SK-N-SH (cell line): ENCODE measurements around the gene DDX39B. TPM values are rescaled to one million over a fixed set of nuclear protein-coding genes. Genes with fewer than 3 reads are reported as not detected.

ENCODE experiments used
- CTCF ChIA-PET: fragments of 300-600, 350-600 bp; formaldehyde crosslinking; extraction: SDS; loops from one replicate; lab custom pipeline; 2021; lab: Yijun Ruan, JAX
- POLR2A ChIA-PET: fragments of 350-600 bp; sonication (Branson Sonifier 250); formaldehyde crosslinking; extraction: SDS; loops from one replicate; lab custom pipeline; 2020; ENCODE audit warnings: antibody characterized with exemption, inconsistent platforms; lab: Yijun Ruan, JAX
- DNase-seq: peaks from one replicate; pipeline ENCODE4 v3.0.0; 2012
- H2AFZ ChIP-seq: fragments of 200-600 bp; sonication (generic); 2 replicates; pipeline ENCODE4 v1.8.1; 2016; ENCODE audit warnings: antibody characterized with exemption, mild to moderate bottlenecking, low read depth
- H3F3A ChIP-seq: fragments of 200-600 bp; sonication (generic); replicated peaks from 2 replicates; pipeline ENCODE3; 2016; ENCODE audit warnings: antibody characterized with exemption, mild to moderate bottlenecking; ENCODE audit not compliant: insufficient read depth
- H3K27ac ChIP-seq, 2 experiments: fragments of 200-500 bp in 1 of 2; fragments of 200-600 bp in 1 of 2; sonication (Bioruptor generic) in 1 of 2; sonication (generic), shearing (Covaris generic) in 1 of 2; 2 replicates each; pipeline versions ENCODE4 v1.5.1 to v1.6.1; 2014 to 2016; ENCODE audit warnings: low read depth in 2 of 2, inconsistent platforms in 1 of 2, low read length in 1 of 2, mild to moderate bottlenecking in 1 of 2, mixed read lengths in 1 of 2
- H3K27me3 ChIP-seq: fragments of 200-600 bp; sonication (generic), shearing (Covaris generic); 2 replicates; pipeline ENCODE4 v1.6.1; 2016; ENCODE audit warnings: mixed run types; ENCODE audit not compliant: insufficient read depth
- H3K36me3 ChIP-seq, 2 experiments: fragments of 200-500 bp in 1 of 2; fragments of 200-600 bp in 1 of 2; sonication (Bioruptor generic) in 1 of 2; sonication (generic) in 1 of 2; replicated peaks in 1 of 2; 2 replicates each; pipeline versions ENCODE3 to v1.5.1; 2014 to 2016; ENCODE audit warnings: low read length in 1 of 2, mild to moderate bottlenecking in 1 of 2; ENCODE audit not compliant: insufficient read depth in 2 of 2, control insufficient read depth in 1 of 2
- H3K4me1 ChIP-seq, 2 experiments: fragments of 200-500 bp in 1 of 2; fragments of 200-600 bp in 1 of 2; sonication (Bioruptor generic) in 1 of 2; sonication (generic), shearing (Covaris generic) in 1 of 2; 2 replicates each; pipeline versions ENCODE4 v1.5.1 to v1.6.1; 2014 to 2016; ENCODE audit warnings: low read depth in 1 of 2, low read length in 1 of 2, mixed run types in 1 of 2; ENCODE audit not compliant: insufficient read depth in 2 of 2, control insufficient read depth in 1 of 2
- H3K4me2 ChIP-seq: fragments of 200-600 bp; sonication (generic), shearing (Covaris generic); 2 replicates; pipeline ENCODE4 v1.6.1; 2017; ENCODE audit warnings: mixed run types
- H3K4me3 ChIP-seq, 2 experiments: fragments of 200-500 bp in 1 of 2; fragments of 200-600 bp in 1 of 2; sonication (Bioruptor generic) in 1 of 2; sonication (generic), shearing (Covaris generic) in 1 of 2; 2 replicates each; pipeline versions ENCODE4 v1.5.1 to v1.8.1; 2014 to 2016; ENCODE audit warnings: low read depth in 2 of 2, inconsistent platforms in 1 of 2, low read length in 1 of 2, mild to moderate bottlenecking in 1 of 2, mixed read lengths in 1 of 2, moderate library complexity in 1 of 2
- H3K79me2 ChIP-seq: fragments of 200-600 bp; sonication (generic); 2 replicates; pipeline ENCODE4 v1.8.1; 2017; ENCODE audit warnings: mild to moderate bottlenecking; ENCODE audit not compliant: insufficient read depth
- H3K9ac ChIP-seq: fragments of 200-600 bp; sonication (generic); 2 replicates; pipeline ENCODE4 v1.6.1; 2017; ENCODE audit warnings: mixed run types
- H3K9me2 ChIP-seq: fragments of 200-600 bp; sonication (generic); 2 replicates; pipeline ENCODE4 v1.6.1; 2017; ENCODE audit warnings: mixed run types
- H3K9me3 ChIP-seq: fragments of 200-600 bp; sonication (generic); 2 replicates; pipeline ENCODE4 v1.6.1; 2017; ENCODE audit warnings: mixed run types, mild to moderate bottlenecking, moderate library complexity
- H4K20me1 ChIP-seq: fragments of 200-600 bp; sonication (generic); 2 replicates; pipeline ENCODE4 v1.6.1; 2017; ENCODE audit warnings: mild to moderate bottlenecking, mixed run types; ENCODE audit not compliant: insufficient read depth
- CHD2 ChIP-seq: fragments of 150-350 bp; IDR thresholded peaks from 2 replicates; pipeline ENCODE4 v1.6.1; 2018; ENCODE audit warnings: low read length; ENCODE audit not compliant: partially characterized antibody
- ELF1 ChIP-seq: IDR thresholded peaks from 2 replicates; pipeline ENCODE4 v1.4.0; 2012
- EP300 ChIP-seq, 2 experiments: IDR thresholded peaks; 2 replicates each; pipeline versions ENCODE4 v1.4.0 to v1.6.1; 2012; ENCODE audit warnings: borderline replicate concordance in 1 of 2, low read depth in 1 of 2, low read length in 1 of 2
- EZH2phosphoT487 ChIP-seq: fragments of 200-600 bp; sonication (generic); IDR thresholded peaks from 2 replicates; pipeline ENCODE4 v1.6.1; 2017; ENCODE audit warnings: low read depth, mixed run types, mild to moderate bottlenecking, antibody characterized with exemption, moderate library complexity, borderline replicate concordance
- FOSL2 ChIP-seq: IDR thresholded peaks from 2 replicates; pipeline ENCODE4 v1.4.0; 2012; ENCODE audit warnings: low read depth, mild to moderate bottlenecking, moderate library complexity, borderline replicate concordance
- FOXJ3 ChIP-seq: sonication (generic); formaldehyde crosslinking; IDR thresholded peaks from 2 replicates; pipeline ENCODE4 v1.5.1; 2020; ENCODE audit warnings: mild to moderate bottlenecking, missing genetic modification reagents
- FOXM1 ChIP-seq: IDR thresholded peaks from 2 replicates; pipeline ENCODE4 v1.4.0; 2012; ENCODE audit warnings: low read depth, mild to moderate bottlenecking
- GABPA ChIP-seq: IDR thresholded peaks from 2 replicates; pipeline ENCODE4 v1.4.0; 2012; ENCODE audit warnings: low read depth, mild to moderate bottlenecking
- JUND ChIP-seq: IDR thresholded peaks from 2 replicates; pipeline ENCODE4 v1.4.0; 2012
- MEF2A ChIP-seq: IDR thresholded peaks from 2 replicates; pipeline ENCODE4 v1.4.0; 2012; ENCODE audit warnings: low read depth, borderline replicate concordance
- MXI1 ChIP-seq: IDR thresholded peaks from 2 replicates; pipeline ENCODE4 v1.6.1; 2012; ENCODE audit warnings: mild to moderate bottlenecking, low read depth, low read length, improper control_type of control experiment
- NFIC ChIP-seq: IDR thresholded peaks from 2 replicates; pipeline ENCODE4 v1.4.0; 2012; ENCODE audit warnings: borderline replicate concordance
- NRF1 ChIP-seq: IDR thresholded peaks from 2 replicates; pipeline ENCODE4 v1.6.1; 2012; ENCODE audit warnings: low read depth, mild to moderate bottlenecking, low read length
- POLR2AphosphoS5 ChIP-seq: IDR thresholded peaks from 2 replicates; pipeline ENCODE4 v1.6.1; 2012; ENCODE audit warnings: low read depth, low read length
- RAD21 ChIP-seq: IDR thresholded peaks from 2 replicates; pipeline ENCODE4 v1.6.1; 2012; ENCODE audit warnings: mild to moderate bottlenecking, low read length
- RXRA ChIP-seq: IDR thresholded peaks from 2 replicates; pipeline ENCODE4 v1.4.0; 2012; ENCODE audit warnings: low read depth, mild to moderate bottlenecking, borderline replicate concordance
- SIN3A ChIP-seq: IDR thresholded peaks from 2 replicates; pipeline ENCODE4 v1.6.1; 2012; ENCODE audit warnings: low read depth, mild to moderate bottlenecking, low read length, moderate library complexity, borderline replicate concordance
- TAF1 ChIP-seq: IDR thresholded peaks from 2 replicates; pipeline ENCODE4 v1.6.1; 2012; ENCODE audit warnings: low read depth, mild to moderate bottlenecking, low read length, moderate library complexity, borderline replicate concordance
- TCF12 ChIP-seq: IDR thresholded peaks from 2 replicates; pipeline ENCODE4 v1.4.0; 2012
- TEAD4 ChIP-seq: IDR thresholded peaks from 2 replicates; pipeline ENCODE4 v1.4.0; 2012; ENCODE audit warnings: mild to moderate bottlenecking, borderline replicate concordance; ENCODE audit not compliant: insufficient read depth
- YY1 ChIP-seq: IDR thresholded peaks from 2 replicates; pipeline ENCODE4 v1.4.0; 2012; ENCODE audit warnings: low read depth, mild to moderate bottlenecking
- WGBS: methylation state at CpG from one replicate; pipeline ENCODE4 v1.1.6; 2017; ENCODE audit warnings: low lambda C conversion rate; 5-methylcytosine and 5-hydroxymethylcytosine counted together
- polyA plus RNA-seq, 3 experiments: library from polyadenylated mRNA; depleted of rRNA; stranded (reverse); fragments of >200 nt; gene quantifications; 2 replicates each; pipeline ENCODE4 v1.2.3, GENCODE V29; 2012
- TF ChIP-seq, protein P1 (sequence below): IDR thresholded peaks from 2 replicates; pipeline ENCODE4 v1.4.0; 2012; ENCODE audit warnings: low read depth
- TF ChIP-seq, protein P2 (sequence below): IDR thresholded peaks from 2 replicates; pipeline ENCODE4; 2012

Gene DDX39B
- polyA plus RNA-seq, 1 of the 3 experiments (the other 2 are of a cell fraction): 502 TPM

DNA sequence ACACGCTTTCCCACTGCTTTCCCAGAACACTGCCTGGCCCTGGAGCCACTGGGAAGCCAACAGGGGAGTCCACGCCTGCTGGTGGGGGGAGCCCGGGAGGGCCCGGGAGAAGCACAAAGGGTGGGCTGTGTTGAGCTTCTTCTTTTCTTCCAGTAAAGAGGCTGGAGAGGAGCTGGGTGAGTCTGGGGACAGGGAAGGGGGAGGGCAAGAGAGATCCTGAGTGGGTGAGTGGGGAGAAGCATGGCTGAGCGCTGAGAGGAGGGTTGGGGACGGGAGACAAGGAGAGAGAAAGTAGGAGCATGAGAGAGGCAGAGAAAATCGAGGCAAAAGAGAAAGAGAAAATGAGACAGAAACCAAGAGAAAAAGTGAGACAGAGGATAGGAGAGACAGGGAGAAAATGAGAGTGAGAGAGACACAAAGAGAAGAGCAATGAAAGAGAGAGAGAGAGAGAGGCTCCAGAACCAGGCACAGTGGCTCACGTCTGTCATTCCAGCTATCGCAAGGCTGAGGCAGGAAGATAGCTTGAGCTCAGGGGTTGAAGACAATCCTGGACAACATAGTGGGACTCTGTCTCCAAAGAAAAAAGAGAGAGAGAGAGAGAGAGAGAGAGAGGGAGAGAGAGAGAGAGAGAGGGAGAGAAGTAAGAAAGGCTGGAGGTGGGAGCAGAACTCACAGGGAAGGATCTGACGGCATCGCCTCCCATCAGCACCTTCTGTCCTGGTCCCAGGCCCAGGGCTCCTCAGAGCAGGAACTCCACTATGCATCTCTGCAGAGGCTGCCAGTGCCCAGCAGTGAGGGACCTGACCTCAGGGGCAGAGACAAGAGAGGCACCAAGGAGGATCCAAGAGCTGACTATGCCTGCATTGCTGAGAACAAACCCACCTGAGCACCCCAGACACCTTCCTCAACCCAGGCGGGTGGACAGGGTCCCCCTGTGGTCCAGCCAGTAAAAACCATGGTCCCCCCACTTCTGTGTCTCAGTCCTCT lies 46.3 kb upstream of the DDX39B start:
- CTCF ChIA-PET: interaction anchor here (1.5 to 17.6 kb wide), 6 partner anchors 7 to 42 kb away, joined by 3 to 312 read pairs (median 14); partner anchors contain the start of genes ATP6V1G2, LTB and NFKBIL1
- no peaks in the 10 kb centered on the region for H3F3A ChIP-seq
- H3K9me2 ChIP-seq: no peaks in the 10 kb centered on the region
- no peak for TF ChIP-seq POLR2AphosphoS5
- no peak for TF ChIP-seq FOXM1
- no peak for TF ChIP-seq EP300 (IDR thresholded peaks at IDR 0.05; ENCODE audit: borderline replicate concordance in 1 of 2, low read depth in 1 of 2, low read length in 1 of 2)
- no peak for TF ChIP-seq NRF1
- no peak for TF ChIP-seq SIN3A
- no peak for TF ChIP-seq RAD21
- H4K20me1 ChIP-seq: no peaks in the 10 kb centered on the region
- no peak overlapping the region for H3K27ac ChIP-seq
- POLR2A ChIA-PET: no interaction called here
- H3K9me3 ChIP-seq: no peaks in the 10 kb centered on the region
- H3K36me3 ChIP-seq: no peaks in the 10 kb centered on the region
- H3K27me3 ChIP-seq: no peaks in the 10 kb centered on the region
- no peak overlapping the region for H3K9ac ChIP-seq
- no peaks in the 10 kb centered on the region; a peak in 1 of 4 replicates for H3K4me1 ChIP-seq
- no peak overlapping the region for H3K4me3 ChIP-seq
- 82% methylated on average over 11 of the region's 12 CpGs for WGBS
- no peaks in the 10 kb centered on the region for H3K79me2 ChIP-seq
- H2AFZ ChIP-seq: no peak overlapping the region
- no peak overlapping the region for H3K4me2 ChIP-seq
- no peak for DNase-seq

DNA sequence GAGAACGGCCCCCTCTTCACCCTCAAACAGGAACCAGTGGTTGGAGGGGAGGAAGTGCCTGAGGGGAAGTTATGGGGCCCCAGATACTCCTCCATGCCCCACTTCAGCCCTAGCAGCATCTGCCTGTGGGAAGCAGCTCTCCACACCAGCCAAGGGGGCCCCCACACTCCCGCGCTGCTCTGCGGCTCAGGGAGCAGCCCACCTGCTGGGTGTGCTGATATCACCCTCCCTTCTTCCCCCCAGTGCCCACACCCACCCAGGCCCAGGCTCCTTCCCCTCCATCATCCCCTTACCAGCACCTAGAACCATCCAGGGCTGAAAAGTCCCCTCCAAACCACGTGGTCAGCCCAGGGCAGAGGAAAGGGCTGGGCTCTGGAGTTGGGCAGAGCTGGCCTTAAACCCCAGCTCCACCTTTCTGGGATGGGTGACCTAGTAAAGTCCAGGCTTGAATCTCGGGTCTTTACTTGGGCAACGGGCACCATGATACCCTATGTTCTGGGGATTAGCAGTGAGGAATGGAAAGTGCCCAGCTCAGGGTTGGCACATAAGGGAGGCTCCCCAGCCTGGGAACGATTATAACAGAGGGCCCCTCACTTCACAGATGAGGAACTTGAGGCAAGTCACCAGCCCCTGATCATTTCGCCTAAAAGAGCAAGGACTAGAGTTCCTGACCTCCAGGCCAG lies 44.9 kb upstream of the DDX39B start:
- Histone ChIP-seq H3K27me3 (no peaks in the 10 kb centered on the region), H3F3A (no peaks in the 10 kb centered on the region), H3K4me3 (no peak overlapping the region), H3K4me1 (peaks cover 0 to 1% of the 10 kb centered on the region in 2 experiments; a peak in 1 of 4 replicates), H2AFZ (no peak overlapping the region), H3K27ac (no peak overlapping the region), H3K4me2 (no peak overlapping the region), H3K9me3 (no peaks in the 10 kb centered on the region), H3K9ac (no peak overlapping the region)
- no peak for TF ChIP-seq RXRA
- TF ChIP-seq MEF2A: no peak
- TF ChIP-seq NFIC: no peak
- no peak for TF ChIP-seq FOXJ3 (CRISPR knock-in tag)
- TF ChIP-seq, protein P1, sequence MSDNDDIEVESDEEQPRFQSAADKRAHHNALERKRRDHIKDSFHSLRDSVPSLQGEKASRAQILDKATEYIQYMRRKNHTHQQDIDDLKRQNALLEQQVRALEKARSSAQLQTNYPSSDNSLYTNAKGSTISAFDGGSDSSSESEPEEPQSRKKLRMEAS: no peak
- TF ChIP-seq JUND: no peak
- no peak for TF ChIP-seq MXI1
- TF ChIP-seq, protein P2, sequence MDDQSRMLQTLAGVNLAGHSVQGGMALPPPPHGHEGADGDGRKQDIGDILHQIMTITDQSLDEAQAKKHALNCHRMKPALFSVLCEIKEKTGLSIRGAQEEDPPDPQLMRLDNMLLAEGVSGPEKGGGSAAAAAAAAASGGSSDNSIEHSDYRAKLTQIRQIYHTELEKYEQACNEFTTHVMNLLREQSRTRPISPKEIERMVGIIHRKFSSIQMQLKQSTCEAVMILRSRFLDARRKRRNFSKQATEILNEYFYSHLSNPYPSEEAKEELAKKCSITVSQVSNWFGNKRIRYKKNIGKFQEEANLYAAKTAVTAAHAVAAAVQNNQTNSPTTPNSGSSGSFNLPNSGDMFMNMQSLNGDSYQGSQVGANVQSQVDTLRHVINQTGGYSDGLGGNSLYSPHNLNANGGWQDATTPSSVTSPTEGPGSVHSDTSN: no peak
- no peak for TF ChIP-seq SIN3A
- TF ChIP-seq ELF1: no peak
- no peak for TF ChIP-seq EZH2phosphoT487
- no peak for TF ChIP-seq YY1
- TF ChIP-seq CHD2: no peak
- no peak for TF ChIP-seq TEAD4
- no peak for TF ChIP-seq FOSL2
- TF ChIP-seq TAF1: no peak
- TF ChIP-seq TCF12: no peak
- no peak for TF ChIP-seq RAD21
- TF ChIP-seq POLR2AphosphoS5: no peak
- no peak for TF ChIP-seq GABPA
- TF ChIP-seq, all 33 proteins: peak for 0
- no peak for DNase-seq
- 45% methylated on average over 5 of the region's 9 CpGs for WGBS
- Histone ChIP-seq H4K20me1 (no peaks in the 10 kb centered on the region), H3K9me2 (no peaks in the 10 kb centered on the region), H3K36me3 (no peaks in the 10 kb centered on the region), H3K79me2 (no peaks in the 10 kb centered on the region)
- ChIA-PET CTCF (interaction anchor here (1.1 to 17.6 kb wide), 3 partner anchors 11 to 38 kb away, joined by 4 to 312 read pairs (median 89); partner anchors contain the start of genes ATP6V1G2, NFKBIL1 and TNF), POLR2A (no interaction called here)
